ENCODE results near the gene STX11.

The STX11 gene

DNA sequence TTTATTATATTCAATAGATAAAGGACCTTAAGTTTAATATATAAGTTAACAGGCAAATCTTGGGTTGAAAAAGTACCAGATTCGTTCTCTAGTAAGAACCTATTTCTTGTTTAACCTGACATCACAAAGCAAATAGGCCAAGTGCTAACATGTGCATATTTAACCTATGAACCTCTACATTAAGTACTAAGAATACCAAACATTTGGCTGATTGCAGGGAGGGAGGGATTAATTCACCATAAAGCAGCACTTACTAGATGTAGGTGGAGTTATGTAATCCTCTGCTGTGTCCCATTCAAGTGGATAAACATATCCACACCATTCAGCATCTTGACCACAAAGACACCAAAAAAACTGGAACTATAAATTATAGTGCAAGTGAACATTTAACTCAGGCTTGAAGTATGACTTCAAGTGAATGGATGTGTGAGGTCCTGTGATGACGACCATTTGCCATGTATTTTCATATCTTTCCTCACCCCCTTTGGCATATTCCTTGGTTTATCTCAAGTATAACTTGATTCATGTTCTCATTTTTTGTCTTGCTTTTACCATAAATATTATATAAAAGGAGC is 10.2 kb downstream of the STX11 start:
- no peaks in the 10 kb centered on the region for H4K20me1 ChIP-seq (ENCODE audit: insufficient read depth, low read length)
- no peak for TF ChIP-seq EZH2 (IDR thresholded peaks at IDR 0.05; ENCODE audit: borderline replicate concordance, low read depth, low read length, severe bottlenecking)
- no peak for TF ChIP-seq CTCF (IDR thresholded peaks at IDR 0.05; ENCODE audit: borderline replicate concordance, extremely low read depth, low read length, poor library complexity, severe bottlenecking)
- no peaks in the 10 kb centered on the region for H3K36me3 ChIP-seq (ENCODE audit: insufficient read depth, low read length)
- no peak overlapping the region for H3K4me3 ChIP-seq (ENCODE audit: low read depth in 1 of 2, low read length in 2 of 2)
- no peak for ATAC-seq (ENCODE audit: insufficient read depth, low read depth)
- no peak overlapping the region for H3K9ac ChIP-seq (ENCODE audit: low read depth, low read length)
- no peak overlapping the region for H3K27ac ChIP-seq (ENCODE audit: low read length)
- no peaks in the 10 kb centered on the region for H3K4me1 ChIP-seq (ENCODE audit: insufficient read depth, low read length)
- no peaks in the 10 kb centered on the region for H3K79me2 ChIP-seq (ENCODE audit: insufficient read depth, low read length)
- no peak overlapping the region for H2AFZ ChIP-seq (ENCODE audit: low read depth, low read length)
- no peaks in the 10 kb centered on the region for H3K9me3 ChIP-seq (ENCODE audit: insufficient read depth, low read length, severe bottlenecking)
- no peaks in the 10 kb centered on the region for H3K27me3 ChIP-seq (ENCODE audit: insufficient read depth, low read length, poor library complexity)
- DNase-seq: no peak
- H3K4me2 ChIP-seq (ENCODE audit: insufficient read depth, low read length): no peak overlapping the region

DNA sequence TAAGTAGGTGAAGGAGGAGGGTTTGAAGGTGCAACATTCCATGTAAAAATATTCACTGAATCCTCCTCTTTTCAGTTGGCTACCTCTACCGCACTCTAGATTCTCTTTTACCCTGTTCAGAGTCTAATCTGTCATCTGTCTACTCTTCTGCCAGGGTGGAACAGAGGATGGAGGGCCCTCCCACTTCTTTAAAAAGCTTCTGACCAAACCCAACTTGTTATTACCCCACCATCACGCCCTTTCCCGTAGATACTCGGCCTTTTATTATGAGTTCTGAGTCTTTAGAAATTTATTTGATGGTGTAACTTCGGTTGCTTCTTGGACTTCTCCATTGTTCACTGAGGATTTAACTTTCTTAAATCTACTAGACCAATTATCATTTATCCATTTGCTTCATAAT is 11.7 kb downstream of the STX11 start:
- H3K79me2 ChIP-seq (ENCODE audit: insufficient read depth, low read length): no peaks in the 10 kb centered on the region
- DNase-seq (no peak), ATAC-seq (ENCODE audit: insufficient read depth, low read depth) (no peak)
- H3K9ac ChIP-seq (ENCODE audit: low read depth, low read length): no peak overlapping the region
- no peaks in the 10 kb centered on the region for H3K9me3 ChIP-seq (ENCODE audit: insufficient read depth, low read length, severe bottlenecking)
- H3K4me2 ChIP-seq (ENCODE audit: insufficient read depth, low read length): no peak overlapping the region
- TF ChIP-seq CTCF (IDR thresholded peaks at IDR 0.05; ENCODE audit: borderline replicate concordance, extremely low read depth, low read length, poor library complexity, severe bottlenecking) (no peak), EZH2 (IDR thresholded peaks at IDR 0.05; ENCODE audit: borderline replicate concordance, low read depth, low read length, severe bottlenecking) (no peak)
- H2AFZ ChIP-seq (ENCODE audit: low read depth, low read length): no peak overlapping the region
- no peaks in the 10 kb centered on the region for H3K27me3 ChIP-seq (ENCODE audit: insufficient read depth, low read length, poor library complexity)
- H3K4me3 ChIP-seq (ENCODE audit: low read depth in 1 of 2, low read length in 2 of 2): no peak overlapping the region
- H3K4me1 ChIP-seq (ENCODE audit: insufficient read depth, low read length): no peaks in the 10 kb centered on the region
- H4K20me1 ChIP-seq (ENCODE audit: insufficient read depth, low read length): no peaks in the 10 kb centered on the region
- H3K27ac ChIP-seq (ENCODE audit: low read length): no peak overlapping the region
- H3K36me3 ChIP-seq (ENCODE audit: insufficient read depth, low read length): no peaks in the 10 kb centered on the region

- no peak overlapping the region for H3K9ac ChIP-seq (ENCODE audit: low read depth, low read length)
- TF ChIP-seq CTCF (IDR thresholded peaks at IDR 0.05; ENCODE audit: borderline replicate concordance, extremely low read depth, low read length, poor library complexity, severe bottlenecking) (no peak), EZH2 (IDR thresholded peaks at IDR 0.05; ENCODE audit: borderline replicate concordance, low read depth, low read length, severe bottlenecking) (no peak)
- H3K79me2 ChIP-seq (ENCODE audit: insufficient read depth, low read length): no peaks in the 10 kb centered on the region
- H3K27me3 ChIP-seq (ENCODE audit: insufficient read depth, low read length, poor library complexity): no peaks in the 10 kb centered on the region
- H2AFZ ChIP-seq (ENCODE audit: low read depth, low read length): no peak overlapping the region
- no peak overlapping the region for H3K27ac ChIP-seq (ENCODE audit: low read length)
- ATAC-seq (ENCODE audit: insufficient read depth, low read depth) (no peak), DNase-seq (no peak)
- H3K4me1 ChIP-seq (ENCODE audit: insufficient read depth, low read length): no peaks in the 10 kb centered on the region
- H4K20me1 ChIP-seq (ENCODE audit: insufficient read depth, low read length): no peaks in the 10 kb centered on the region
- H3K36me3 ChIP-seq (ENCODE audit: insufficient read depth, low read length): no peaks in the 10 kb centered on the region
- no peak overlapping the region for H3K4me2 ChIP-seq (ENCODE audit: insufficient read depth, low read length)
- H3K4me3 ChIP-seq (ENCODE audit: low read depth in 1 of 2, low read length in 2 of 2): no peak overlapping the region
- H3K9me3 ChIP-seq (ENCODE audit: insufficient read depth, low read length, severe bottlenecking): no peaks in the 10 kb centered on the region
These were observed 12.7 kb downstream of the STX11 start for GRCh38 chr6:144162977-144163376.

DNA sequence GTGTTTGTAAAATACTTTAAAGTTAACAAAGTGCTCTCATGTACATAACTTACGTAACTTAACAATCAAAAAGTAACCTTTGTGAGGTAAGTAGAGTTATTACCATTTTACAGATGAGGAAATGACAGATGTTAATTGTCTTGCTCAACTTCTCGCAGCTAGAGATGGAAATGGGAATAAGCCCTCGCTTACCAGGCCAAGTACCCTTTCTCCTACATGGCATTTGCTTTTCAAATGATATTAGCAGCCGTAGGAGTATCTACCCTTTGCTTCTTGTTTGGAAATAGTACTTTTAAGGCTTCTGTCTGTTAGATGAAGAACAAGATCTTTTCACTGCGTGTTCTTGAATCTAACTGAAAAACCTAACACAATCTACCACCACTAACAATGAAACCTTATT is 15.5 kb downstream of the STX11 start:
- ATAC-seq (ENCODE audit: insufficient read depth, low read depth) (no peak), DNase-seq (no peak)
- Histone ChIP-seq H2AFZ (ENCODE audit: low read depth, low read length) (no peak overlapping the region), H4K20me1 (ENCODE audit: insufficient read depth, low read length) (no peaks in the 10 kb centered on the region), H3K27ac (ENCODE audit: low read length) (no peak overlapping the region), H3K79me2 (ENCODE audit: insufficient read depth, low read length) (no peaks in the 10 kb centered on the region), H3K27me3 (ENCODE audit: insufficient read depth, low read length, poor library complexity) (no peaks in the 10 kb centered on the region), H3K4me3 (ENCODE audit: low read depth in 1 of 2, low read length in 2 of 2) (no peak overlapping the region), H3K4me2 (ENCODE audit: insufficient read depth, low read length) (no peak overlapping the region), H3K4me1 (ENCODE audit: insufficient read depth, low read length) (no peaks in the 10 kb centered on the region), H3K9me3 (ENCODE audit: insufficient read depth, low read length, severe bottlenecking) (no peaks in the 10 kb centered on the region), H3K9ac (ENCODE audit: low read depth, low read length) (no peak overlapping the region), H3K36me3 (ENCODE audit: insufficient read depth, low read length) (no peaks in the 10 kb centered on the region)
- no peak for TF ChIP-seq EZH2 (IDR thresholded peaks at IDR 0.05; ENCODE audit: borderline replicate concordance, low read depth, low read length, severe bottlenecking)
- TF ChIP-seq CTCF (IDR thresholded peaks at IDR 0.05; ENCODE audit: borderline replicate concordance, extremely low read depth, low read length, poor library complexity, severe bottlenecking): no peak

Data from DND-41 (cell line).